HEK293 (cell line): ENCODE data around the gene HBEGF.

Experiments used
- BCL11B ChIP-seq: fragments of 450-650 bp; formaldehyde crosslinking; IDR thresholded peaks from 2 replicates; pipeline ENCODE4 v1.5.1; 2016; ENCODE audit warnings: low read depth, missing biosample characterization, missing genetic modification characterization
- GLI2 ChIP-seq: fragments of 450-650 bp; formaldehyde crosslinking; IDR thresholded peaks from 2 replicates; pipeline ENCODE4; 2017; ENCODE audit warnings: missing biosample characterization, missing genetic modification characterization, low read depth, borderline replicate concordance
- GLIS2 ChIP-seq: fragments of 450-650 bp; formaldehyde crosslinking; IDR thresholded peaks from 2 replicates; pipeline ENCODE4 v1.5.1; 2016; ENCODE audit warnings: missing biosample characterization, missing genetic modification characterization
- MYNN ChIP-seq: fragments of 450-650 bp; formaldehyde crosslinking; IDR thresholded peaks from 2 replicates; pipeline ENCODE4 v1.5.1; 2016; ENCODE audit warnings: missing biosample characterization, missing genetic modification characterization, borderline replicate concordance
- REPIN1 ChIP-seq: fragments of 450-650 bp; formaldehyde crosslinking; IDR thresholded peaks from 2 replicates; pipeline ENCODE4 v1.5.1; 2017; ENCODE audit warnings: missing biosample characterization, missing genetic modification characterization, low read depth
- REST ChIP-seq: fragments of 450-650 bp; formaldehyde crosslinking; IDR thresholded peaks from 2 replicates; pipeline ENCODE4 v1.5.1; 2016; ENCODE audit warnings: missing biosample characterization, missing genetic modification characterization
- SCRT1 ChIP-seq: fragments of 450-650 bp; formaldehyde crosslinking; IDR thresholded peaks from 2 replicates; pipeline ENCODE4 v1.5.1; 2016; ENCODE audit warnings: missing biosample characterization, missing genetic modification characterization, borderline replicate concordance
- SP2 ChIP-seq: fragments of 450-650 bp; formaldehyde crosslinking; IDR thresholded peaks from 2 replicates; pipeline ENCODE4 v1.5.1; 2016; ENCODE audit warnings: missing biosample characterization, missing genetic modification characterization
- ZBTB20 ChIP-seq: fragments of 450-650 bp; formaldehyde crosslinking; IDR thresholded peaks from 2 replicates; pipeline ENCODE4 v1.5.1; 2016; ENCODE audit warnings: missing biosample characterization, missing genetic modification characterization
- ZBTB44 ChIP-seq: fragments of 450-650 bp; IDR thresholded peaks from 2 replicates; pipeline ENCODE4 v1.5.1; 2018; ENCODE audit warnings: missing biosample characterization, mild to moderate bottlenecking, missing genetic modification characterization
- ZFP3 ChIP-seq: fragments of 450-650 bp; formaldehyde crosslinking; IDR thresholded peaks from 2 replicates; pipeline ENCODE4 v1.5.1; 2016; ENCODE audit warnings: low read depth, missing biosample characterization, missing genetic modification characterization
- ZNF140 ChIP-seq: fragments of 450-650 bp; formaldehyde crosslinking; IDR thresholded peaks from 2 replicates; pipeline ENCODE4 v1.5.1; 2016; ENCODE audit warnings: missing biosample characterization, missing genetic modification characterization
- ZNF155 ChIP-seq: fragments of 450-650 bp; formaldehyde crosslinking; IDR thresholded peaks from 2 replicates; pipeline ENCODE4 v1.5.1; 2016; ENCODE audit warnings: missing biosample characterization, missing genetic modification characterization
- ZNF2 ChIP-seq: fragments of 450-650 bp; formaldehyde crosslinking; IDR thresholded peaks from 2 replicates; pipeline ENCODE4 v1.5.1; 2016; ENCODE audit warnings: missing biosample characterization, missing genetic modification characterization
- ZNF24 ChIP-seq: fragments of 450-650 bp; formaldehyde crosslinking; IDR thresholded peaks from 2 replicates; pipeline ENCODE4 v1.5.1; 2016; ENCODE audit warnings: missing biosample characterization, missing genetic modification characterization
- ZNF274 ChIP-seq, 2 experiments: fragments of 200-500 bp in 1 of 2; fragments of 450-650 bp in 1 of 2; sonication (Bioruptor generic) in 1 of 2; formaldehyde crosslinking in 1 of 2; IDR thresholded peaks; 2 replicates each; pipeline versions ENCODE4 v1.5.1 to v1.6.1; 2014 to 2016; ENCODE audit warnings: borderline replicate concordance in 1 of 2, inconsistent platforms in 1 of 2, low read length in 1 of 2, missing biosample characterization in 1 of 2, missing genetic modification characterization in 1 of 2
- ZNF362 ChIP-seq: fragments of 450-650 bp; formaldehyde crosslinking; IDR thresholded peaks from 2 replicates; pipeline ENCODE4 v1.5.1; 2016; ENCODE audit warnings: missing biosample characterization, missing genetic modification characterization
- ZNF37A ChIP-seq: fragments of 450-650 bp; IDR thresholded peaks from 2 replicates; pipeline ENCODE4 v1.5.1; 2018; ENCODE audit warnings: missing biosample characterization, missing genetic modification characterization
- ZNF426 ChIP-seq: fragments of 450-650 bp; formaldehyde crosslinking; IDR thresholded peaks from 2 replicates; pipeline ENCODE4 v1.5.1; 2017; ENCODE audit warnings: missing biosample characterization, missing genetic modification characterization, mild to moderate bottlenecking, inconsistent platforms, moderate library complexity
- ZNF473 ChIP-seq: fragments of 450-650 bp; formaldehyde crosslinking; IDR thresholded peaks from 2 replicates; pipeline ENCODE4 v1.5.1; 2017; ENCODE audit warnings: missing biosample characterization, missing genetic modification characterization
- ZNF48 ChIP-seq: fragments of 450-650 bp; formaldehyde crosslinking; IDR thresholded peaks from 2 replicates; pipeline ENCODE4 v1.5.1; 2016; ENCODE audit warnings: missing biosample characterization, missing genetic modification characterization
- ZNF529 ChIP-seq: fragments of 450-650 bp; formaldehyde crosslinking; IDR thresholded peaks from 2 replicates; pipeline ENCODE4 v1.5.1; 2017; ENCODE audit warnings: missing genetic modification characterization, missing biosample characterization; ENCODE audit not compliant: insufficient replicate concordance
- ZNF558 ChIP-seq: fragments of 450-650 bp; formaldehyde crosslinking; IDR thresholded peaks from 2 replicates; pipeline ENCODE4 v1.5.1; 2016; ENCODE audit warnings: missing biosample characterization, missing genetic modification characterization
- ZNF596 ChIP-seq: fragments of 450-650 bp; IDR thresholded peaks from 2 replicates; pipeline ENCODE4 v1.5.0; 2018; ENCODE audit warnings: missing biosample characterization, mild to moderate bottlenecking, missing genetic modification characterization, moderate library complexity
- ZNF658 ChIP-seq: fragments of 450-650 bp; formaldehyde crosslinking; IDR thresholded peaks from 2 replicates; pipeline ENCODE4; 2016; ENCODE audit warnings: missing biosample characterization, missing genetic modification characterization
- ZNF701 ChIP-seq: fragments of 450-650 bp; formaldehyde crosslinking; IDR thresholded peaks from 2 replicates; pipeline ENCODE4 v1.5.1; 2016; ENCODE audit warnings: missing biosample characterization, missing genetic modification characterization
- ZNF76 ChIP-seq: fragments of 450-650 bp; formaldehyde crosslinking; IDR thresholded peaks from 2 replicates; pipeline ENCODE4; 2016; ENCODE audit warnings: low read depth, missing biosample characterization, missing genetic modification characterization, borderline replicate concordance
- ZNF843 ChIP-seq: fragments of 450-650 bp; formaldehyde crosslinking; IDR thresholded peaks from 2 replicates; pipeline ENCODE4 v1.5.1; 2016; ENCODE audit warnings: missing biosample characterization, missing genetic modification characterization
- ZXDB ChIP-seq: fragments of 450-650 bp; formaldehyde crosslinking; IDR thresholded peaks from 2 replicates; pipeline ENCODE4 v1.5.1; 2016; ENCODE audit warnings: missing biosample characterization, missing genetic modification characterization
- TF ChIP-seq, protein P1 (sequence below): fragments of 450-650 bp; formaldehyde crosslinking; IDR thresholded peaks from 2 replicates; pipeline ENCODE4 v1.5.1; 2016; ENCODE audit warnings: missing biosample characterization, missing genetic modification characterization

The HBEGF gene

GRCh38 chr5:140346348-140347221, at the start of gene HBEGF (continued):
- TF ChIP-seq ZNF37A (tag by site-specific recombination) (no peak), SCRT1 (tag by site-specific recombination) (no peak), ZFP3 (no peak), ZNF426 (no peak), ZNF24 (tag by site-specific recombination) (no peak; the same call in 1 of the 2 replicates), ZNF140 (tag by site-specific recombination) (no peak), ZNF2 (tag by site-specific recombination) (peak; percentile 77; the same call in 1 of the 2 replicates), REPIN1 (tag by site-specific recombination) (no peak), ZNF48 (tag by site-specific recombination) (no peak), ZNF658 (no peak), ZNF362 (tag by site-specific recombination) (no peak), BCL11B (tag by site-specific recombination) (no peak), MYNN (tag by site-specific recombination) (no peak), ZNF701 (no peak), GLI2 (no peak), ZBTB20 (tag by site-specific recombination) (peak; percentile 48; the same call in 1 of the 2 replicates), ZNF76 (tag by site-specific recombination) (no peak), ZNF274 (IDR thresholded peaks at IDR 0.05; ENCODE audit: low read length) (no peak), ZNF274 (tag by site-specific recombination; IDR thresholded peaks at IDR 0.05; ENCODE audit: borderline replicate concordance) (no peak), GLIS2 (tag by site-specific recombination) (peak; percentile 37), ZNF529 (tag by site-specific recombination) (no peak), ZXDB (no peak), ZNF155 (no peak), ZNF473 (tag by site-specific recombination) (no peak), ZNF558 (no peak), ZNF843 (tag by site-specific recombination) (peak; percentile 56; the same call in 1 of the 2 replicates), REST (tag by site-specific recombination) (peak; percentile 1; the same call in 1 of the 2 replicates), SP2 (tag by site-specific recombination) (peak; percentile 56), ZBTB44 (tag by site-specific recombination) (no peak), ZNF596 (tag by site-specific recombination) (no peak)
- TF ChIP-seq, protein P1, sequence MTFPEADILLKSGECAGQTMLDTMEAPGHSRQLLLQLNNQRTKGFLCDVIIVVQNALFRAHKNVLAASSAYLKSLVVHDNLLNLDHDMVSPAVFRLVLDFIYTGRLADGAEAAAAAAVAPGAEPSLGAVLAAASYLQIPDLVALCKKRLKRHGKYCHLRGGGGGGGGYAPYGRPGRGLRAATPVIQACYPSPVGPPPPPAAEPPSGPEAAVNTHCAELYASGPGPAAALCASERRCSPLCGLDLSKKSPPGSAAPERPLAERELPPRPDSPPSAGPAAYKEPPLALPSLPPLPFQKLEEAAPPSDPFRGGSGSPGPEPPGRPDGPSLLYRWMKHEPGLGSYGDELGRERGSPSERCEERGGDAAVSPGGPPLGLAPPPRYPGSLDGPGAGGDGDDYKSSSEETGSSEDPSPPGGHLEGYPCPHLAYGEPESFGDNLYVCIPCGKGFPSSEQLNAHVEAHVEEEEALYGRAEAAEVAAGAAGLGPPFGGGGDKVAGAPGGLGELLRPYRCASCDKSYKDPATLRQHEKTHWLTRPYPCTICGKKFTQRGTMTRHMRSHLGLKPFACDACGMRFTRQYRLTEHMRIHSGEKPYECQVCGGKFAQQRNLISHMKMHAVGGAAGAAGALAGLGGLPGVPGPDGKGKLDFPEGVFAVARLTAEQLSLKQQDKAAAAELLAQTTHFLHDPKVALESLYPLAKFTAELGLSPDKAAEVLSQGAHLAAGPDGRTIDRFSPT (tag by site-specific recombination): peak; percentile 71; the same call in 1 of the 2 replicates
